Right renal cortex interstitium (tissue), 3 donors: ENCODE data around the gene GAB2. TPM values are rescaled to one million over a fixed set of nuclear protein-coding genes. Genes with fewer than 3 reads are reported as not detected.

ENCODE experiments used
- DNase-seq, 3 donors: peaks; one replicate each; pipeline ENCODE4 v3.0.0-alpha.2; 2013; ENCODE audit warnings: low read depth in 3 of 3, low spot score in 2 of 3
- polyA plus RNA-seq, 3 donors: library from polyadenylated mRNA; unstranded; fragments of 120-200 nt; gene quantifications; one replicate each; pipeline ENCODE4 v1.2.1, GENCODE V29; 2013; ENCODE audit not compliant: insufficient read length in 3 of 3

GAB2 gene
- polyA plus RNA-seq, 3 donors: 16.8 to 20.7 (median 17.0) TPM

GRCh38 chr11:78403781-78404180 lies 13.8 kb downstream of the GAB2 start:
- DNase-seq: no peak

- DNase-seq: no peak
Observed at GRCh38 chr11:78402847-78403246, 14.8 kb downstream of the GAB2 start.

GRCh38 chr11:78400702-78401101 lies 16.9 kb downstream of the GAB2 start:
- no peak for DNase-seq

- DNase-seq: no peak
Observed at GRCh38 chr11:78400116-78400515, 17.5 kb downstream of the GAB2 start.

GRCh38 chr11:78399136-78399535 lies 18.5 kb downstream of the GAB2 start:
- DNase-seq: no peak

- DNase-seq: no peak
Observed at GRCh38 chr11:78398715-78399114, 18.9 kb downstream of the GAB2 start.

- DNase-seq: no peak
Observed at GRCh38 chr11:78397398-78397797, 20.2 kb downstream of the GAB2 start.

- DNase-seq: no peak
Observed at GRCh38 chr11:78395597-78395996, 22.0 kb downstream of the GAB2 start.

GRCh38 chr11:78392854-78393253 lies 24.8 kb downstream of the GAB2 start:
- no peak for DNase-seq

GRCh38 chr11:78391424-78391823 lies 26.2 kb downstream of the GAB2 start:
- no peak for DNase-seq

GRCh38 chr11:78390809-78391208 lies 26.8 kb downstream of the GAB2 start:
- DNase-seq: no peak

GRCh38 chr11:78386215-78386941 lies 31.2 kb downstream of the GAB2 start:
- no peak for DNase-seq

GRCh38 chr11:78385205-78385604 lies 32.4 kb downstream of the GAB2 start:
- no peak for DNase-seq

GRCh38 chr11:78384231-78384630 lies 33.4 kb downstream of the GAB2 start:
- no peak for DNase-seq

- DNase-seq: no peak
Observed at GRCh38 chr11:78381865-78382264, 35.8 kb downstream of the GAB2 start.

GRCh38 chr11:78380615-78381051 lies 37.0 kb downstream of the GAB2 start:
- no peak for DNase-seq

- no peak for DNase-seq
Observed at GRCh38 chr11:78379039-78379670, 38.5 kb downstream of the GAB2 start.

- DNase-seq: no peak
Observed at GRCh38 chr11:78377625-78378418, 39.8 kb downstream of the GAB2 start.

GRCh38 chr11:78376858-78377257 lies 40.8 kb downstream of the GAB2 start:
- no peak for DNase-seq

- DNase-seq: no peak
Observed at GRCh38 chr11:78374917-78375316, 42.7 kb downstream of the GAB2 start.

- DNase-seq: no peak
Observed at GRCh38 chr11:78373689-78374088, 43.9 kb downstream of the GAB2 start.
